ENCODE measurements around the gene ZBTB11.

Gene ZBTB11

DNA sequence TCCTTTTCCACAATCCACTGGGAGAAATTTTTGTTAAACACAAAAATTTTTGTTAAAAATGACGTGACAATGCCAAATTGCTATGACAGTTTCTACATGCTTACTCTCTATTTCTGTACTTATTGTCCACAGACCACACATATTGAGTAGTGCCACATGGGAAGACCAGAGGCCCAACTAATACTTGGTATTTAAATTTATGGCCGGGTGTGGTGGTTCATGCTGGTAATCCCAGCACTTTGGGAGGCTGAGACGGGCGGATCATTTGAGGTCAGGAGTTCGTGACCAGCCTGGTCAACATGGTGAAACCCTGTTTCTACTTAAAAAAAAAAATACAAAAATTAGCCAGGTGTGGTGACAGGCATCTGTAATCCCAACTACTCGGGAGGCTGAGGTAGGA is 20.3 kb downstream of the ZBTB11 start (continued):
- TF ChIP-seq, protein P1, sequence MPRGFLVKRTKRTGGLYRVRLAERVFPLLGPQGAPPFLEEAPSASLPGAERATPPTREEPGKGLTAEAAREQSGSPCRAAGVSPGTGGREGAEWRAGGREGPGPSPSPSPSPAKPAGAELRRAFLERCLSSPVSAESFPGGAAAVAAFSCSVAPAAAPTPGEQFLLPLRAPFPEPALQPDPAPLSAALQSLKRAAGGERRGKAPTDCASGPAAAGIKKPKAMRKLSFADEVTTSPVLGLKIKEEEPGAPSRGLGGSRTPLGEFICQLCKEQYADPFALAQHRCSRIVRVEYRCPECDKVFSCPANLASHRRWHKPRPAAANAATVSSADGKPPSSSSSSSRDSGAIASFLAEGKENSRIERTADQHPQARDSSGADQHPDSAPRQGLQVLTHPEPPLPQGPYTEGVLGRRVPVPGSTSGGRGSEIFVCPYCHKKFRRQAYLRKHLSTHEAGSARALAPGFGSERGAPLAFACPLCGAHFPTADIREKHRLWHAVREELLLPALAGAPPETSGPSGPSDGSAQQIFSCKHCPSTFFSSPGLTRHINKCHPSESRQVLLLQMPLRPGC (tag by site-specific recombination; IDR thresholded peaks at IDR 0.05), result no peak
- TF ChIP-seq ZNF544 (tag by site-specific recombination; IDR thresholded peaks at IDR 0.05) (no peak), ZBTB48 (tag by site-specific recombination; IDR thresholded peaks at IDR 0.05) (no peak), ZNF174 (tag by site-specific recombination; IDR thresholded peaks at IDR 0.05) (no peak), ZBTB21 (tag by site-specific recombination; IDR thresholded peaks at IDR 0.05) (no peak)

DNA sequence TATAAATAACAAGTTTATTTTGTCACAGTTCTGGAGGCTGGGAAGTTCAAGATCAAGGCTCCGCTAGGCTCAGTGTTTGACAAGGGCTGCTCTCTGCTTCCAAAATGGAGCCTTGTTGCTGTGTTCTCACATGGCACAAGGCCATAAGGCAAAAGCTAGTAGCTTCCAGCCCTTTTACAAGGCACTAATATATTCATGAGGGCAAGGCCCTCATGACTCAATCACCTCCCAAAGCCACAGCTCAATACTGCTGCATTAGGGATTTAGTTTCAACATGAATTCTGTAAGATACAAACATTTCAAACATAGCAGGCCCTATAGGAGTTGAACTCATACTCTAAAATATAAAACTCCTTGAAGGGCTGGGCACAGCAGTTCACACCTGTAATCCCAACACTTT is 30.2 kb downstream of the ZBTB11 start:
- ChIA-PET POLR2A (no interaction called here), CTCF (no interaction called here)
- no peak for TF ChIP-seq GLI2 (tag by site-specific recombination; IDR thresholded peaks at IDR 0.05; ENCODE audit: borderline replicate concordance, low read depth)
- 0 out of 2 replicates have a peak, but pooled peaks have one; percentile 20 for TF ChIP-seq PRDM10 (tag by site-specific recombination; IDR thresholded peaks at IDR 0.05)
- TF ChIP-seq, protein P2, sequence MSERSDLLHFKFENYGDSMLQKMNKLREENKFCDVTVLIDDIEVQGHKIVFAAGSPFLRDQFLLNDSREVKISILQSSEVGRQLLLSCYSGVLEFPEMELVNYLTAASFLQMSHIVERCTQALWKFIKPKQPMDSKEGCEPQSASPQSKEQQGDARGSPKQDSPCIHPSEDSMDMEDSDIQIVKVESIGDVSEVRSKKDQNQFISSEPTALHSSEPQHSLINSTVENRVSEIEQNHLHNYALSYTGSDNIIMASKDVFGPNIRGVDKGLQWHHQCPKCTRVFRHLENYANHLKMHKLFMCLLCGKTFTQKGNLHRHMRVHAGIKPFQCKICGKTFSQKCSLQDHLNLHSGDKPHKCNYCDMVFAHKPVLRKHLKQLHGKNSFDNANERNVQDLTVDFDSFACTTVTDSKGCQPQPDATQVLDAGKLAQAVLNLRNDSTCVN (tag by site-specific recombination; optimal IDR thresholded peaks at IDR 0.05), result no peak
- no peak for TF ChIP-seq ZSCAN23 (tag by site-specific recombination; IDR thresholded peaks at IDR 0.05)
- no peaks in the 10 kb centered on the region for H3K4me1 ChIP-seq (ENCODE audit: control insufficient read depth, insufficient read depth, low read length)
- H3K4me3 ChIP-seq (ENCODE audit: low read depth, low read length), result no peak overlapping the region
- H3K27ac ChIP-seq (ENCODE audit: extremely low read depth, low read depth, low read length), result no peak overlapping the region
- no peaks in the 10 kb centered on the region for H3K9me3 ChIP-seq (ENCODE audit: control insufficient read depth, insufficient read depth, low read depth, low read length)
- peaks cover 0 to 29% of the 10 kb centered on the region in 2 experiments; a peak in 1 of 3 replicates for H3K36me3 ChIP-seq (ENCODE audit: control insufficient read depth in 2 of 2, insufficient read depth in 1 of 2, low read length in 2 of 2)

GRCh38 chr3:101643861-101644613 is 32.9 kb downstream of the ZBTB11 start:
- ChIA-PET POLR2A (interaction anchor here (1.5 kb wide), 1 partner anchor 32 kb away, joined by 3 read pairs; no protein-coding TSS in a partner anchor), CTCF (interaction anchor here (1.2 kb wide), 1 partner anchor 8 kb away, joined by 3 read pairs; no protein-coding TSS in a partner anchor)
- Histone ChIP-seq H3K9me3 (ENCODE audit: control insufficient read depth, insufficient read depth, low read depth, low read length) (no peaks in the 10 kb centered on the region), H3K36me3 (ENCODE audit: control insufficient read depth in 2 of 2, insufficient read depth in 1 of 2, low read length in 2 of 2) (peaks cover 0 to 11% of the 10 kb centered on the region in 2 experiments; a peak in 1 of 3 replicates), H3K4me1 (ENCODE audit: control insufficient read depth, insufficient read depth, low read length) (no peaks in the 10 kb centered on the region), H3K27ac (ENCODE audit: extremely low read depth, low read depth, low read length) (no peak overlapping the region), H3K4me3 (ENCODE audit: low read depth, low read length) (no peak overlapping the region)
- TF ChIP-seq, protein P3, sequence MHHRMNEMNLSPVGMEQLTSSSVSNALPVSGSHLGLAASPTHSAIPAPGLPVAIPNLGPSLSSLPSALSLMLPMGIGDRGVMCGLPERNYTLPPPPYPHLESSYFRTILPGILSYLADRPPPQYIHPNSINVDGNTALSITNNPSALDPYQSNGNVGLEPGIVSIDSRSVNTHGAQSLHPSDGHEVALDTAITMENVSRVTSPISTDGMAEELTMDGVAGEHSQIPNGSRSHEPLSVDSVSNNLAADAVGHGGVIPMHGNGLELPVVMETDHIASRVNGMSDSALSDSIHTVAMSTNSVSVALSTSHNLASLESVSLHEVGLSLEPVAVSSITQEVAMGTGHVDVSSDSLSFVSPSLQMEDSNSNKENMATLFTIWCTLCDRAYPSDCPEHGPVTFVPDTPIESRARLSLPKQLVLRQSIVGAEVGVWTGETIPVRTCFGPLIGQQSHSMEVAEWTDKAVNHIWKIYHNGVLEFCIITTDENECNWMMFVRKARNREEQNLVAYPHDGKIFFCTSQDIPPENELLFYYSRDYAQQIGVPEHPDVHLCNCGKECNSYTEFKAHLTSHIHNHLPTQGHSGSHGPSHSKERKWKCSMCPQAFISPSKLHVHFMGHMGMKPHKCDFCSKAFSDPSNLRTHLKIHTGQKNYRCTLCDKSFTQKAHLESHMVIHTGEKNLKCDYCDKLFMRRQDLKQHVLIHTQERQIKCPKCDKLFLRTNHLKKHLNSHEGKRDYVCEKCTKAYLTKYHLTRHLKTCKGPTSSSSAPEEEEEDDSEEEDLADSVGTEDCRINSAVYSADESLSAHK (tag by site-specific recombination; IDR thresholded peaks at IDR 0.05), result no peak
- no peak for TF ChIP-seq SCRT2 (tag by site-specific recombination; IDR thresholded peaks at IDR 0.05)
- TF ChIP-seq, protein P4, sequence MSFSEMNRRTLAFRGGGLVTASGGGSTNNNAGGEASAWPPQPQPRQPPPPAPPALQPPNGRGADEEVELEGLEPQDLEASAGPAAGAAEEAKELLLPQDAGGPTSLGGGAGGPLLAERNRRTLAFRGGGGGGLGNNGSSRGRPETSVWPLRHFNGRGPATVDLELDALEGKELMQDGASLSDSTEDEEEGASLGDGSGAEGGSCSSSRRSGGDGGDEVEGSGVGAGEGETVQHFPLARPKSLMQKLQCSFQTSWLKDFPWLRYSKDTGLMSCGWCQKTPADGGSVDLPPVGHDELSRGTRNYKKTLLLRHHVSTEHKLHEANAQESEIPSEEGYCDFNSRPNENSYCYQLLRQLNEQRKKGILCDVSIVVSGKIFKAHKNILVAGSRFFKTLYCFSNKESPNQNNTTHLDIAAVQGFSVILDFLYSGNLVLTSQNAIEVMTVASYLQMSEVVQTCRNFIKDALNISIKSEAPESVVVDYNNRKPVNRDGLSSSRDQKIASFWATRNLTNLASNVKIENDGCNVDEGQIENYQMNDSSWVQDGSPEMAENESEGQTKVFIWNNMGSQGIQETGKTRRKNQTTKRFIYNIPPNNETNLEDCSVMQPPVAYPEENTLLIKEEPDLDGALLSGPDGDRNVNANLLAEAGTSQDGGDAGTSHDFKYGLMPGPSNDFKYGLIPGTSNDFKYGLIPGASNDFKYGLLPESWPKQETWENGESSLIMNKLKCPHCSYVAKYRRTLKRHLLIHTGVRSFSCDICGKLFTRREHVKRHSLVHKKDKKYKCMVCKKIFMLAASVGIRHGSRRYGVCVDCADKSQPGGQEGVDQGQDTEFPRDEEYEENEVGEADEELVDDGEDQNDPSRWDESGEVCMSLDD (tag by site-specific recombination; IDR thresholded peaks at IDR 0.05), result no peak
- no peak for TF ChIP-seq FEZF1 (tag by site-specific recombination; IDR thresholded peaks at IDR 0.05)
- TF ChIP-seq ZBTB8A (tag by site-specific recombination; IDR thresholded peaks at IDR 0.05), result peak; percentile 26; the same call in 1 of the 2 replicates

All from HEK293 (cell line).